ENCODE data around the gene CCNJ. TPM values are rescaled to one million over a fixed set of nuclear protein-coding genes. Genes with fewer than 3 reads are reported as not detected.

The CCNJ gene
- total and polyA plus RNA-seq, 2 of the 13 experiments (the other 11 are each of a cell fraction or from before 2014, with no cell fraction given), result 14.1 to 21.5 TPM

- TF ChIP-seq ZSCAN5A (CRISPR knock-in tag; IDR thresholded peaks at IDR 0.05; ENCODE audit: borderline replicate concordance) (0 out of 2 replicates have a peak, but pooled peaks have one; percentile 8), CCAR2 (optimal IDR thresholded peaks at IDR 0.05; ENCODE audit: low read depth, low read length) (no peak), FOXP4 (CRISPR knock-in tag; IDR thresholded peaks at IDR 0.05) (no peak; the same call in 1 of the 2 replicates), AGO1 (IDR thresholded peaks at IDR 0.05; ENCODE audit: low read depth, low read length, poor library complexity, severe bottlenecking) (no peak), SMAD9 (CRISPR knock-in tag; IDR thresholded peaks at IDR 0.05) (no peak), ZC3H13 (CRISPR knock-in tag; IDR thresholded peaks at IDR 0.05) (no peak; the same call in 1 of the 2 replicates), KDM5B (CRISPR knock-in tag; IDR thresholded peaks at IDR 0.05; ENCODE audit: borderline replicate concordance) (peak; percentile 91; the same call in 1 of the 2 replicates), JUND (CRISPR knock-in tag; IDR thresholded peaks at IDR 0.05) (no peak), ETV5 (CRISPR knock-in tag; IDR thresholded peaks at IDR 0.05; ENCODE audit: borderline replicate concordance) (peak; percentile 95), DR1 (CRISPR knock-in tag; IDR thresholded peaks at IDR 0.05) (peak; percentile 68; the same call in 1 of the 2 replicates), PBX2 (CRISPR knock-in tag; IDR thresholded peaks at IDR 0.05) (no peak), ZBTB38 (CRISPR knock-in tag; IDR thresholded peaks at IDR 0.05) (peak; percentile 6; the same call in 1 of the 2 replicates), JDP2 (CRISPR knock-in tag; IDR thresholded peaks at IDR 0.05; ENCODE audit: borderline replicate concordance) (no peak), HHEX (CRISPR knock-in tag; IDR thresholded peaks at IDR 0.05) (no peak), ZNF251 (CRISPR knock-in tag; IDR thresholded peaks at IDR 0.05) (no peak), AFF4 (CRISPR knock-in tag; IDR thresholded peaks at IDR 0.05) (no peak; the same call in 1 of the 2 replicates)
Measured at GRCh38 chr10:96089670-96090462, 46.5 kb downstream of the CCNJ start (continued).

All from HepG2 (cell line).